HepG2 (cell line): ENCODE results near the gene SLC13A5. TPM values are rescaled to one million over a fixed set of nuclear protein-coding genes. Genes with fewer than 3 reads are reported as not detected.

ENCODE experiments used
- CBX2 ChIP-seq, 2 experiments: fragments of 200-600 bp in 1 of 2; sonication (generic); formaldehyde crosslinking in 1 of 2; IDR thresholded peaks; 2 replicates each; pipeline versions ENCODE4 v1.7.0 to v1.8.1; 2018 to 2022; ENCODE audit warnings: low read depth in 2 of 2, low read length in 1 of 2, mild to moderate bottlenecking in 1 of 2, missing genetic modification reagents in 1 of 2
- CEBPB ChIP-seq: IDR thresholded peaks from 2 replicates; pipeline ENCODE4 v1.6.1; 2011; ENCODE audit warnings: low read depth, low read length, improper control_type of control experiment, borderline replicate concordance
- CREM ChIP-seq, 2 experiments: sonication (generic) in 1 of 2; formaldehyde crosslinking in 1 of 2; IDR thresholded peaks; 2 replicates each; pipeline versions ENCODE4 v1.4.0 to v1.6.1; 2016 to 2020; ENCODE audit warnings: antibody characterized with exemption in 1 of 2, mild to moderate bottlenecking in 1 of 2, missing genetic modification reagents in 1 of 2
- DR1 ChIP-seq: sonication (generic); formaldehyde crosslinking; IDR thresholded peaks from 2 replicates; pipeline ENCODE4 v1.8.0; 2021; ENCODE audit warnings: mild to moderate bottlenecking, missing genetic modification reagents, inconsistent platforms
- E2F5 ChIP-seq: sonication (generic); formaldehyde crosslinking; conservative IDR thresholded peaks from 2 replicates; pipeline ENCODE4 v1.4.0; 2020; ENCODE audit warnings: missing genetic modification reagents
- GATAD1 ChIP-seq: IDR thresholded peaks from 2 replicates; pipeline ENCODE4 v1.6.1; 2016; ENCODE audit warnings: missing genetic modification reagents, missing compliant biosample characterization
- GMEB1 ChIP-seq: sonication (generic); formaldehyde crosslinking; IDR thresholded peaks from 2 replicates; pipeline ENCODE4 v1.5.1; 2020; ENCODE audit warnings: missing genetic modification reagents, mild to moderate bottlenecking, borderline replicate concordance
- GTF2F1 ChIP-seq: fragments of 150-350 bp; IDR thresholded peaks from 2 replicates; pipeline ENCODE4 v1.6.1; 2014; ENCODE audit warnings: low read length
- GTF3A ChIP-seq: sonication (generic); formaldehyde crosslinking; conservative IDR thresholded peaks from 2 replicates; pipeline ENCODE4 v1.4.0; 2020; ENCODE audit warnings: mild to moderate bottlenecking, missing genetic modification reagents
- MED8 ChIP-seq: sonication (generic); formaldehyde crosslinking; IDR thresholded peaks from 2 replicates; pipeline ENCODE4 v1.8.1; 2023; ENCODE audit warnings: mild to moderate bottlenecking, missing genetic modification reagents; ENCODE audit not compliant: insufficient replicate concordance
- MXD1 ChIP-seq: sonication (generic); formaldehyde crosslinking; IDR thresholded peaks from 2 replicates; pipeline ENCODE4 v1.4.0; 2020; ENCODE audit warnings: mild to moderate bottlenecking, missing genetic modification reagents
- MYC ChIP-seq: sonication (generic); formaldehyde crosslinking; IDR thresholded peaks from 2 replicates; pipeline ENCODE4 v1.9.0; 2021; ENCODE audit warnings: missing genetic modification reagents, borderline replicate concordance
- NFATC3 ChIP-seq: sonication (generic); formaldehyde crosslinking; IDR thresholded peaks from 2 replicates; pipeline ENCODE4 v1.5.1; 2020; ENCODE audit warnings: mild to moderate bottlenecking, missing genetic modification reagents
- PAWR ChIP-seq: sonication (generic); formaldehyde crosslinking; IDR thresholded peaks from 2 replicates; pipeline ENCODE4 v1.4.0; 2020; ENCODE audit warnings: missing genetic modification reagents, mild to moderate bottlenecking, borderline replicate concordance
- PREB ChIP-seq: sonication (generic); formaldehyde crosslinking; IDR thresholded peaks from 2 replicates; pipeline ENCODE4 v1.4.0; 2020; ENCODE audit warnings: missing genetic modification reagents
- RFXANK ChIP-seq: IDR thresholded peaks from 2 replicates; pipeline ENCODE4 v1.6.1; 2016
- SALL1 ChIP-seq: sonication (generic); formaldehyde crosslinking; IDR thresholded peaks from 2 replicates; pipeline ENCODE4 v1.8.0; 2022; ENCODE audit warnings: mild to moderate bottlenecking, missing genetic modification reagents
- SNRNP70 ChIP-seq: fragments of 200-400 bp; formaldehyde crosslinking; IDR thresholded peaks from 2 replicates; pipeline ENCODE4 v1.6.1; 2017; ENCODE audit warnings: mild to moderate bottlenecking, low read depth, low read length, moderate library complexity
- TRIM22 ChIP-seq: fragments of 450-650 bp; IDR thresholded peaks from 2 replicates; pipeline ENCODE4 v1.6.1; 2017
- ZFP82 ChIP-seq: sonication (generic); formaldehyde crosslinking; IDR thresholded peaks from 2 replicates; pipeline ENCODE4 v1.5.1; 2020; ENCODE audit warnings: mild to moderate bottlenecking, missing genetic modification reagents, borderline replicate concordance
- ZNF3 ChIP-seq: IDR thresholded peaks from 2 replicates; pipeline ENCODE4 v1.7.0; 2017; ENCODE audit warnings: inconsistent platforms
- ZNF317 ChIP-seq: sonication (generic); formaldehyde crosslinking; IDR thresholded peaks from 2 replicates; pipeline ENCODE4 v1.5.0; 2020; ENCODE audit warnings: mild to moderate bottlenecking, missing genetic modification reagents
- ZNF543 ChIP-seq: sonication (generic); formaldehyde crosslinking; IDR thresholded peaks from 2 replicates; pipeline ENCODE4 v1.4.0; 2020; ENCODE audit warnings: mild to moderate bottlenecking, missing genetic modification reagents
- ZNF678 ChIP-seq: sonication (generic); formaldehyde crosslinking; IDR thresholded peaks from 2 replicates; pipeline ENCODE4 v1.4.0; 2020; ENCODE audit warnings: mild to moderate bottlenecking, missing genetic modification reagents
- ZNF713 ChIP-seq: sonication (generic); formaldehyde crosslinking; IDR thresholded peaks from 2 replicates; pipeline ENCODE4 v1.4.0; 2020; ENCODE audit warnings: mild to moderate bottlenecking, missing genetic modification reagents
- ZNF720 ChIP-seq: sonication (generic); formaldehyde crosslinking; IDR thresholded peaks from 2 replicates; pipeline ENCODE4 v1.4.0; 2020; ENCODE audit warnings: missing genetic modification reagents
- ZNF782 ChIP-seq: sonication (generic); formaldehyde crosslinking; IDR thresholded peaks from 2 replicates; pipeline ENCODE4 v1.4.0; 2020; ENCODE audit warnings: missing genetic modification reagents, mild to moderate bottlenecking, borderline replicate concordance
- polyA plus RNA-seq, 8 experiments: library from polyadenylated mRNA; depleted of rRNA in 3 of 8; stranded (reverse) in 7 of 8; unstranded in 1 of 8; fragments of >200 nt; fragmentation: Illumina TruSeq in 4 of 8; extraction: Trizol in 4 of 8; gene quantifications; 2 replicates each; pipeline versions ENCODE4 v1.2.1 to v1.2.3, GENCODE V29; 2011 to 2016; ENCODE audit warnings: low read depth in 4 of 8, missing spikeins in 1 of 8, mixed read lengths in 1 of 8; ENCODE audit not compliant: insufficient read depth in 1 of 8
- total RNA-seq, 5 experiments: library from RNA; depleted of rRNA; stranded (reverse); fragments of >200 nt; fragmentation: Illumina TruSeq; extraction: Trizol; gene quantifications; 2 replicates each; pipeline ENCODE4 v1.2.3, GENCODE V29; 2016; ENCODE audit warnings: low read depth in 1 of 5

Gene SLC13A5
- total and polyA plus RNA-seq, 2 of the 13 experiments (the other 11 are each of a cell fraction or from before 2014, with no cell fraction given) = 42.8 to 310 TPM

- TF ChIP-seq ZNF720 (CRISPR knock-in tag) (no peak), GTF2F1 (no peak), GMEB1 (CRISPR knock-in tag) (no peak), ZNF678 (CRISPR knock-in tag) (no peak), ZNF543 (CRISPR knock-in tag) (no peak), ZNF782 (CRISPR knock-in tag) (no peak), MED8 (CRISPR knock-in tag) (no peak), ZNF3 (CRISPR knock-in tag) (no peak), MYC (no peak), MXD1 (CRISPR knock-in tag) (no peak), TRIM22 (no peak), CEBPB (no peak), CREM (IDR thresholded peaks at IDR 0.05) (no peak; the same call in 1 of the 2 replicates), CREM (CRISPR knock-in tag; IDR thresholded peaks at IDR 0.05) (no peak), GTF3A (CRISPR knock-in tag) (no peak), RFXANK (CRISPR knock-in tag) (no peak), E2F5 (CRISPR knock-in tag) (no peak), DR1 (CRISPR knock-in tag) (no peak), ZNF713 (CRISPR knock-in tag) (no peak), SALL1 (CRISPR knock-in tag) (peak; percentile 38; the same call in 1 of the 2 replicates), PAWR (CRISPR knock-in tag) (no peak), SNRNP70 (no peak), CBX2 (IDR thresholded peaks at IDR 0.05; ENCODE audit: low read depth, low read length) (no peak), CBX2 (CRISPR knock-in tag; IDR thresholded peaks at IDR 0.05; ENCODE audit: low read depth) (no peak), NFATC3 (no peak), GATAD1 (CRISPR knock-in tag) (no peak), ZNF317 (no peak), PREB (CRISPR knock-in tag) (no peak), ZFP82 (CRISPR knock-in tag) (no peak)
Measured at GRCh38 chr17:6683081-6683684, 30.0 kb downstream of the SLC13A5 start (continued).
